NCI-H748 (cell line): ENCODE data around the gene RPS27L.
"Not testable (repeated sequence)": the region's sequence is repeated elsewhere in the genome, so short reads cannot be mapped to it uniquely, and the experiment has no call there.

Experiments
- DNase-seq: peaks from one replicate; lab custom pipeline; 2025; ENCODE audit not compliant: unreplicated experiment; lab: John Stamatoyannopoulos, UW

Gene RPS27L

GRCh38 chr15:63140936-63141335 is 16.3 kb downstream of the RPS27L start:
- DNase-seq = no peak

- DNase-seq = no peak
Measured at GRCh38 chr15:63136742-63137141, 20.5 kb downstream of the RPS27L start.

GRCh38 chr15:63135804-63136203 is 21.5 kb downstream of the RPS27L start:
- DNase-seq = no peak

GRCh38 chr15:63135281-63135680 is 22.0 kb downstream of the RPS27L start:
- no peak for DNase-seq

GRCh38 chr15:63134245-63134985 is 22.9 kb downstream of the RPS27L start:
- no peak for DNase-seq

GRCh38 chr15:63133786-63134185 is 23.5 kb downstream of the RPS27L start:
- no peak for DNase-seq

- no peak for DNase-seq
Measured at GRCh38 chr15:63126726-63127125, 30.6 kb downstream of the RPS27L start.

- DNase-seq = no peak
Measured at GRCh38 chr15:63124506-63124905, 32.8 kb downstream of the RPS27L start.

- DNase-seq = peak; percentile 61
Measured at GRCh38 chr15:63122002-63122875, 35.0 kb downstream of the RPS27L start.

GRCh38 chr15:63121382-63122001 is 35.8 kb downstream of the RPS27L start, which contains the start of gene LACTB:
Gene LACTB, plus strand, starts transcription at chr15:63121861. Its CDS starts 11 bp downstream, at chr15:63121872.
- DNase-seq = peak; percentile 79

GRCh38 chr15:63118854-63119253 is 38.4 kb downstream of the RPS27L start:
- DNase-seq = no peak

GRCh38 chr15:63114465-63114864 is 42.8 kb downstream of the RPS27L start:
- DNase-seq = no peak

GRCh38 chr15:63112871-63113270 is 44.4 kb downstream of the RPS27L start:
- no peak for DNase-seq

- DNase-seq = no peak
Measured at GRCh38 chr15:63111481-63111880, 45.8 kb downstream of the RPS27L start.

- DNase-seq = no peak
Measured at GRCh38 chr15:63110428-63111026, 46.8 kb downstream of the RPS27L start.

- no peak for DNase-seq
Measured at GRCh38 chr15:63109920-63110319, 47.4 kb downstream of the RPS27L start.

- DNase-seq = no peak
Measured at GRCh38 chr15:63109498-63109897, 47.8 kb downstream of the RPS27L start.

GRCh38 chr15:63107895-63108546 is 49.3 kb downstream of the RPS27L start:
- no peak for DNase-seq

- not testable (repeated sequence) for DNase-seq
Measured at GRCh38 chr15:63105354-63105753, 51.9 kb downstream of the RPS27L start.

- no peak for DNase-seq
Measured at GRCh38 chr15:63104727-63105126, 52.5 kb downstream of the RPS27L start.

GRCh38 chr15:63103416-63103815 is 53.9 kb downstream of the RPS27L start:
- no peak for DNase-seq
